HepG2 (cell line): ENCODE measurements around the gene CABLES1. TPM values are rescaled to one million over a fixed set of nuclear protein-coding genes. Genes with fewer than 3 reads are reported as not detected.

ENCODE experiments used
- ARNT ChIP-seq: fragments of 450-650 bp; IDR thresholded peaks from 2 replicates; pipeline ENCODE4 v1.6.1; 2017
- CEBPB ChIP-seq: IDR thresholded peaks from 2 replicates; pipeline ENCODE4 v1.6.1; 2011; ENCODE audit warnings: low read depth, low read length, improper control_type of control experiment, borderline replicate concordance
- FUBP1 ChIP-seq: sonication (generic); formaldehyde crosslinking; IDR thresholded peaks from 2 replicates; pipeline ENCODE4 v1.5.1; 2020; ENCODE audit warnings: missing genetic modification reagents, mild to moderate bottlenecking, borderline replicate concordance
- GABPA ChIP-seq, 2 experiments: IDR thresholded peaks; 2 replicates each; pipeline ENCODE4 v1.6.1; 2011 to 2016; ENCODE audit warnings: low read depth in 2 of 2, low read length in 1 of 2, missing biosample characterization in 1 of 2, missing genetic modification characterization in 1 of 2
- HOXA5 ChIP-seq: sonication (generic); formaldehyde crosslinking; IDR thresholded peaks from 2 replicates; pipeline ENCODE4 v1.4.0; 2020; ENCODE audit warnings: missing genetic modification reagents
- MXI1 ChIP-seq: IDR thresholded peaks from 3 replicates; pipeline ENCODE4 v1.6.1; 2012; ENCODE audit warnings: low read depth, low read length, inconsistent platforms, borderline replicate concordance
- NFATC3 ChIP-seq: sonication (generic); formaldehyde crosslinking; IDR thresholded peaks from 2 replicates; pipeline ENCODE4 v1.5.1; 2020; ENCODE audit warnings: mild to moderate bottlenecking, missing genetic modification reagents
- POLR2AphosphoS5 ChIP-seq: IDR thresholded peaks from 2 replicates; pipeline ENCODE4 v1.6.1; 2012; ENCODE audit warnings: low read depth, low read length
- RNF2 ChIP-seq: fragments of 450-650 bp; conservative IDR thresholded peaks from 2 replicates; pipeline ENCODE4 v1.6.1; 2016; ENCODE audit warnings: low read depth
- SNAI1 ChIP-seq: sonication (generic); formaldehyde crosslinking; IDR thresholded peaks from 2 replicates; pipeline ENCODE4 v1.5.0; 2020; ENCODE audit warnings: mild to moderate bottlenecking, missing genetic modification reagents, borderline replicate concordance
- ZBTB7B ChIP-seq: sonication (generic); formaldehyde crosslinking; IDR thresholded peaks from 2 replicates; pipeline ENCODE4 v1.4.0; 2020; ENCODE audit warnings: missing genetic modification reagents
- ZFYVE20 ChIP-seq: sonication (generic); formaldehyde crosslinking; IDR thresholded peaks from 2 replicates; pipeline ENCODE4 v1.8.0; 2023; ENCODE audit warnings: low read depth, mild to moderate bottlenecking, moderate library complexity, missing genetic modification reagents, borderline replicate concordance
- ZIK1 ChIP-seq: sonication (generic); formaldehyde crosslinking; IDR thresholded peaks from 2 replicates; pipeline ENCODE4 v1.5.0; 2020; ENCODE audit warnings: mild to moderate bottlenecking, low read depth, missing genetic modification reagents, borderline replicate concordance
- ZNF550 ChIP-seq: sonication (generic); formaldehyde crosslinking; IDR thresholded peaks from 2 replicates; pipeline ENCODE4 v1.4.0; 2020; ENCODE audit warnings: mild to moderate bottlenecking, missing genetic modification reagents, borderline replicate concordance
- ZNF563 ChIP-seq: sonication (generic); formaldehyde crosslinking; IDR thresholded peaks from 2 replicates; pipeline ENCODE4 v1.8.0; 2022; ENCODE audit warnings: mild to moderate bottlenecking, moderate library complexity, missing genetic modification reagents
- ZNF629 ChIP-seq: sonication (generic); formaldehyde crosslinking; conservative IDR thresholded peaks from 2 replicates; pipeline ENCODE4 v1.5.0; 2020; ENCODE audit warnings: missing genetic modification reagents
- polyA plus RNA-seq, 8 experiments: library from polyadenylated mRNA; depleted of rRNA in 3 of 8; stranded (reverse) in 7 of 8; unstranded in 1 of 8; fragments of >200 nt; fragmentation: Illumina TruSeq in 4 of 8; extraction: Trizol in 4 of 8; gene quantifications; 2 replicates each; pipeline versions ENCODE4 v1.2.1 to v1.2.3, GENCODE V29; 2011 to 2016; ENCODE audit warnings: low read depth in 4 of 8, missing spikeins in 1 of 8, mixed read lengths in 1 of 8; ENCODE audit not compliant: insufficient read depth in 1 of 8
- total RNA-seq, 5 experiments: library from RNA; depleted of rRNA; stranded (reverse); fragments of >200 nt; fragmentation: Illumina TruSeq; extraction: Trizol; gene quantifications; 2 replicates each; pipeline ENCODE4 v1.2.3, GENCODE V29; 2016; ENCODE audit warnings: low read depth in 1 of 5
- TF ChIP-seq, protein P1 (sequence below): sonication (generic); formaldehyde crosslinking; IDR thresholded peaks from 2 replicates; pipeline ENCODE4 v1.4.0; 2020; ENCODE audit warnings: missing genetic modification reagents
- TF ChIP-seq, protein P2 (sequence below): sonication (generic); formaldehyde crosslinking; IDR thresholded peaks from 2 replicates; pipeline ENCODE4 v1.8.0; 2022; ENCODE audit warnings: missing genetic modification reagents, mild to moderate bottlenecking, moderate library complexity, borderline replicate concordance
- TF ChIP-seq, protein P3 (sequence below): sonication (generic); formaldehyde crosslinking; IDR thresholded peaks from 2 replicates; pipeline ENCODE4 v1.4.0; 2020; ENCODE audit warnings: missing genetic modification reagents, borderline replicate concordance
- TF ChIP-seq, protein P4 (sequence below): sonication (generic); formaldehyde crosslinking; conservative IDR thresholded peaks from 2 replicates; pipeline ENCODE4 v1.8.0; 2022; ENCODE audit warnings: low read depth, missing genetic modification reagents

The CABLES1 gene
- total and polyA plus RNA-seq, 2 of the 13 experiments (the other 11 are each of a cell fraction or from before 2014, with no cell fraction given): 14.7 to 25.8 TPM

DNA sequence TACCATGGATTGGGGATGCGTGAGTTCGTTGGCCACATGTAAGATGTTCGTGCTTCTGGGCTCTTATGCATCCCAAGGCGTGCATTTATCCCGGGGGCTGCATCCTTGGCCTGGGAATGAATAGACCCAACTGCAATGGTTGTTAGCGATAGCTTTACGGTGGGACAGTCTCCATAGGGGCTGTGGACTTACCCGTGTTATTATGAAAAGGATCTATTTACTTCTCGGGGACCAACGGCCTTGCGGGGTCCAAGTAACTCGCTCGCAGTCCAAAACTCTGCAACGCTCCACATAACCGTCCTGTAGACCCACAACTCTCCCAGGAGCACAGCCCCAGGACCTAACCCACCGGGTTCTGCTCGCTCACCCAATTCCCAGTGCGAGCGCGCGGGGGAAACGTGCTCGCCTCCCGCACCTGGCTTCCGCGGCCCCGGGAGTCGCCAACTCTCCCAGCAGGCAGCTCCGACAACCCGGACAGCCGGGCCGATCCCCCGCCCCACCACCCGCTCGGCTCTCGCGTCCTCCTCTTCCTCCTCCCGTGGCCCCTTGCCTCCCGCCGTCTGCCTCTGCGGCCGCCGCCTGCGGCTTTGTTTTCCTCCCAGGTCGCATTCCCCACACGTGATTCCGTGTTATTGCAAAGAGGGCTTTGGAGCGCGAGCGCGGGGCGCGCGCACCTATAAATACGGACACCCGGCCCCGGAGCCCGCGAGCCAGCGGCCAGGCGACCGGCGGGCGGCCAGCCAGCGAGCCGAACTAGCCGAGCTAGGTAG is at the start of gene CABLES1 (continued):
- TF ChIP-seq, protein P1, sequence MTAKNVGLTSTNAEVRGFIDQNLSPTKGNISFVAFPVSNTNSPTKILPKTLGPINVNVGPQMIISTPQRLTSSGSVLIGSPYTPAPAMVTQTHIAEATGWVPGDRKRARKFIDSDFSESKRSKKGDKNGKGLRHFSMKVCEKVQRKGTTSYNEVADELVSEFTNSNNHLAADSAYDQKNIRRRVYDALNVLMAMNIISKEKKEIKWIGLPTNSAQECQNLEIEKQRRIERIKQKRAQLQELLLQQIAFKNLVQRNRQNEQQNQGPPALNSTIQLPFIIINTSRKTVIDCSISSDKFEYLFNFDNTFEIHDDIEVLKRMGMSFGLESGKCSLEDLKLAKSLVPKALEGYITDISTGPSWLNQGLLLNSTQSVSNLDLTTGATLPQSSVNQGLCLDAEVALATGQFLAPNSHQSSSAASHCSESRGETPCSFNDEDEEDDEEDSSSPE (CRISPR knock-in tag): peak; percentile 81; the same call in 1 of the 2 replicates
- TF ChIP-seq NFATC3 (CRISPR knock-in tag) (no peak), ZFYVE20 (CRISPR knock-in tag) (no peak), ZNF550 (CRISPR knock-in tag) (no peak), MXI1 (peak; percentile 78; the same call in 2 of the 3 replicates), ARNT (no peak), FUBP1 (CRISPR knock-in tag) (0 out of 2 replicates have a peak, but pooled peaks have one; percentile 32), SNAI1 (0 out of 2 replicates have a peak, but pooled peaks have one; percentile 34), ZIK1 (no peak), ZNF629 (CRISPR knock-in tag) (no peak), ZBTB7B (CRISPR knock-in tag) (peak; percentile 66), POLR2AphosphoS5 (peak; percentile 37; the same call in 1 of the 2 replicates), CEBPB (peak; percentile 23; the same call in 1 of the 2 replicates), ZNF563 (CRISPR knock-in tag) (peak; percentile 81), RNF2 (0 out of 2 replicates have a peak, but pooled peaks have one; percentile 21), GABPA (IDR thresholded peaks at IDR 0.05; ENCODE audit: low read depth, low read length) (no peak), GABPA (CRISPR knock-in tag; IDR thresholded peaks at IDR 0.05; ENCODE audit: low read depth) (no peak), HOXA5 (CRISPR knock-in tag) (peak; percentile 67; the same call in 1 of the 2 replicates)
- TF ChIP-seq, protein P2, sequence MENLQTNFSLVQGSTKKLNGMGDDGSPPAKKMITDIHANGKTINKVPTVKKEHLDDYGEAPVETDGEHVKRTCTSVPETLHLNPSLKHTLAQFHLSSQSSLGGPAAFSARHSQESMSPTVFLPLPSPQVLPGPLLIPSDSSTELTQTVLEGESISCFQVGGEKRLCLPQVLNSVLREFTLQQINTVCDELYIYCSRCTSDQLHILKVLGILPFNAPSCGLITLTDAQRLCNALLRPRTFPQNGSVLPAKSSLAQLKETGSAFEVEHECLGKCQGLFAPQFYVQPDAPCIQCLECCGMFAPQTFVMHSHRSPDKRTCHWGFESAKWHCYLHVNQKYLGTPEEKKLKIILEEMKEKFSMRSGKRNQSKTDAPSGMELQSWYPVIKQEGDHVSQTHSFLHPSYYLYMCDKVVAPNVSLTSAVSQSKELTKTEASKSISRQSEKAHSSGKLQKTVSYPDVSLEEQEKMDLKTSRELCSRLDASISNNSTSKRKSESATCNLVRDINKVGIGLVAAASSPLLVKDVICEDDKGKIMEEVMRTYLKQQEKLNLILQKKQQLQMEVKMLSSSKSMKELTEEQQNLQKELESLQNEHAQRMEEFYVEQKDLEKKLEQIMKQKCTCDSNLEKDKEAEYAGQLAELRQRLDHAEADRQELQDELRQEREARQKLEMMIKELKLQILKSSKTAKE (CRISPR knock-in tag): peak; percentile 42; the same call in 1 of the 2 replicates
- TF ChIP-seq, protein P3, sequence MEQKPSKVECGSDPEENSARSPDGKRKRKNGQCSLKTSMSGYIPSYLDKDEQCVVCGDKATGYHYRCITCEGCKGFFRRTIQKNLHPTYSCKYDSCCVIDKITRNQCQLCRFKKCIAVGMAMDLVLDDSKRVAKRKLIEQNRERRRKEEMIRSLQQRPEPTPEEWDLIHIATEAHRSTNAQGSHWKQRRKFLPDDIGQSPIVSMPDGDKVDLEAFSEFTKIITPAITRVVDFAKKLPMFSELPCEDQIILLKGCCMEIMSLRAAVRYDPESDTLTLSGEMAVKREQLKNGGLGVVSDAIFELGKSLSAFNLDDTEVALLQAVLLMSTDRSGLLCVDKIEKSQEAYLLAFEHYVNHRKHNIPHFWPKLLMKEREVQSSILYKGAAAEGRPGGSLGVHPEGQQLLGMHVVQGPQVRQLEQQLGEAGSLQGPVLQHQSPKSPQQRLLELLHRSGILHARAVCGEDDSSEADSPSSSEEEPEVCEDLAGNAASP (CRISPR knock-in tag): no peak
- TF ChIP-seq, protein P4, sequence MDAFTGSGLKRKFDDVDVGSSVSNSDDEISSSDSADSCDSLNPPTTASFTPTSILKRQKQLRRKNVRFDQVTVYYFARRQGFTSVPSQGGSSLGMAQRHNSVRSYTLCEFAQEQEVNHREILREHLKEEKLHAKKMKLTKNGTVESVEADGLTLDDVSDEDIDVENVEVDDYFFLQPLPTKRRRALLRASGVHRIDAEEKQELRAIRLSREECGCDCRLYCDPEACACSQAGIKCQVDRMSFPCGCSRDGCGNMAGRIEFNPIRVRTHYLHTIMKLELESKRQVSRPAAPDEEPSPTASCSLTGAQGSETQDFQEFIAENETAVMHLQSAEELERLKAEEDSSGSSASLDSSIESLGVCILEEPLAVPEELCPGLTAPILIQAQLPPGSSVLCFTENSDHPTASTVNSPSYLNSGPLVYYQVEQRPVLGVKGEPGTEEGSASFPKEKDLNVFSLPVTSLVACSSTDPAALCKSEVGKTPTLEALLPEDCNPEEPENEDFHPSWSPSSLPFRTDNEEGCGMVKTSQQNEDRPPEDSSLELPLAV (CRISPR knock-in tag): no peak
